T-helper 22 cell (primary cell): ENCODE results near the gene ANO9.
"Not testable (repeated sequence)": the region's sequence is repeated elsewhere in the genome, so short reads cannot be mapped to it uniquely, and the experiment has no call there.

ENCODE experiments used
- DNase-seq: peaks from one replicate; pipeline ENCODE4 v3.0.0-alpha.2; 2020; ENCODE audit warnings: low read depth

Gene ANO9

GRCh38 chr11:403021-403760 is 38.6 kb downstream of the ANO9 start:
- no peak for DNase-seq

- DNase-seq = not testable (repeated sequence)
These were observed 40.6 kb downstream of the ANO9 start for GRCh38 chr11:401196-401595.

- no peak for DNase-seq
These were observed 41.5 kb downstream of the ANO9 start for GRCh38 chr11:400241-400689.

- DNase-seq = no peak
These were observed 42.0 kb downstream of the ANO9 start for GRCh38 chr11:399731-400211.

- DNase-seq = no peak
These were observed 43.0 kb downstream of the ANO9 start for GRCh38 chr11:398826-399225.

GRCh38 chr11:396948-397548 is 44.8 kb downstream of the ANO9 start:
- DNase-seq = no peak

GRCh38 chr11:396511-396947 is 45.3 kb downstream of the ANO9 start:
- DNase-seq = no peak

- DNase-seq = no peak
These were observed 45.9 kb downstream of the ANO9 start for GRCh38 chr11:395866-396265.

GRCh38 chr11:394858-395655 is 46.8 kb downstream of the ANO9 start:
- DNase-seq = no peak

GRCh38 chr11:394034-394857 is 47.6 kb downstream of the ANO9 start, which contains the start of gene PKP3:
PKP3 (plus strand) TSS chr11:394209; CDS start chr11:394293, 84 bp downstream.
- no peak for DNase-seq

- no peak for DNase-seq
These were observed 48.4 kb downstream of the ANO9 start for GRCh38 chr11:393219-394033.

- DNase-seq = no peak
These were observed 49.6 kb downstream of the ANO9 start for GRCh38 chr11:392102-392777.

- no peak for DNase-seq
These were observed 50.4 kb downstream of the ANO9 start for GRCh38 chr11:391117-392017.

- no peak for DNase-seq
These were observed 51.6 kb downstream of the ANO9 start for GRCh38 chr11:390175-390574.

GRCh38 chr11:389369-389768 is 52.4 kb downstream of the ANO9 start:
- not testable (repeated sequence) for DNase-seq

- no peak for DNase-seq
These were observed 54.5 kb downstream of the ANO9 start for GRCh38 chr11:387193-387793.

GRCh38 chr11:386483-386882 is 55.3 kb downstream of the ANO9 start:
- no peak for DNase-seq

- DNase-seq = no peak
These were observed 56.0 kb downstream of the ANO9 start for GRCh38 chr11:385594-386351.
